SK-N-SH treated with all-trans-retinoic acid at 6 μM for 48 hours (cell line): ENCODE data around the gene SPATA33.

Experiments
- ATAC-seq: fragments of 200-7000 bp; cut with Tn5 transposase; 3 replicates; pipeline ENCODE4 v1.9.1; 2020; ENCODE audit warnings: mild to moderate bottlenecking, moderate library complexity
- ARNTL ChIP-seq: fragments of 450-650 bp; formaldehyde crosslinking; IDR thresholded peaks from 2 replicates; pipeline ENCODE4 v1.5.0; 2020; ENCODE audit warnings: low read depth, mild to moderate bottlenecking, moderate library complexity, borderline replicate concordance
- BACH2 ChIP-seq: fragments of 250-450 bp; sonication (Bioruptor Pico); IDR thresholded peaks from 2 replicates; pipeline ENCODE4 v1.9.0; 2021; ENCODE audit warnings: mild to moderate bottlenecking, borderline replicate concordance
- CREB5 ChIP-seq: fragments of 250-450 bp; sonication (Bioruptor Pico); IDR thresholded peaks from 2 replicates; pipeline ENCODE4 v1.5.1; 2020; ENCODE audit warnings: low read depth, mild to moderate bottlenecking, moderate library complexity
- CSDC2 ChIP-seq: fragments of 250-450 bp; sonication (Bioruptor Pico); IDR thresholded peaks from 2 replicates; pipeline ENCODE4 v1.5.0; 2020; ENCODE audit warnings: mild to moderate bottlenecking, moderate library complexity
- CSRNP3 ChIP-seq: fragments of 250-450 bp; sonication (Bioruptor Pico); IDR thresholded peaks from 2 replicates; pipeline ENCODE4 v1.5.1; 2021; ENCODE audit warnings: mild to moderate bottlenecking, moderate library complexity
- GLIS3 ChIP-seq: fragments of 250-450 bp; sonication (Bioruptor Pico); IDR thresholded peaks from 2 replicates; pipeline ENCODE4 v1.5.0; 2020; ENCODE audit warnings: mild to moderate bottlenecking, moderate library complexity
- ISL1 ChIP-seq: fragments of 250-450 bp; sonication (Bioruptor Pico); IDR thresholded peaks from 2 replicates; pipeline ENCODE4 v2.1.2; 2022; ENCODE audit warnings: mild to moderate bottlenecking, moderate library complexity
- PATZ1 ChIP-seq: fragments of 250-450 bp; sonication (Bioruptor Pico); IDR thresholded peaks from 2 replicates; pipeline ENCODE4 v1.8.0; 2020; ENCODE audit warnings: mild to moderate bottlenecking, moderate library complexity, borderline replicate concordance
- POU6F1 ChIP-seq: fragments of 250-450 bp; sonication (Bioruptor Pico); IDR thresholded peaks from 2 replicates; pipeline ENCODE4 v1.8.0; 2021; ENCODE audit warnings: low read depth, mild to moderate bottlenecking, moderate library complexity, borderline replicate concordance
- PPARA ChIP-seq: fragments of 250-450 bp; sonication (Bioruptor Pico); IDR thresholded peaks from 2 replicates; pipeline ENCODE4 v1.5.0; 2020; ENCODE audit warnings: mild to moderate bottlenecking, borderline replicate concordance
- RARB ChIP-seq: fragments of 250-450 bp; sonication (Bioruptor Pico); IDR thresholded peaks from 2 replicates; pipeline ENCODE4 v1.8.0; 2021; ENCODE audit warnings: mild to moderate bottlenecking, moderate library complexity
- SNAI2 ChIP-seq: fragments of 250-450 bp; sonication (Bioruptor Pico); IDR thresholded peaks from 2 replicates; pipeline ENCODE4 v1.5.0; 2020; ENCODE audit warnings: mild to moderate bottlenecking, moderate library complexity
- TCF4 ChIP-seq: fragments of 250-450 bp; sonication (Bioruptor Pico); IDR thresholded peaks from 2 replicates; pipeline ENCODE4 v1.8.0; 2021; ENCODE audit warnings: mild to moderate bottlenecking, moderate library complexity, borderline replicate concordance
- TOX ChIP-seq: fragments of 250-450 bp; sonication (Bioruptor Pico); IDR thresholded peaks from 2 replicates; pipeline ENCODE4 v1.8.0; 2021; ENCODE audit warnings: mild to moderate bottlenecking, moderate library complexity, borderline replicate concordance
- ZC3H10 ChIP-seq: fragments of 250-450 bp; sonication (Bioruptor Pico); IDR thresholded peaks from 2 replicates; pipeline ENCODE4 v1.5.1; 2021; ENCODE audit warnings: mild to moderate bottlenecking, moderate library complexity
- ZFP3 ChIP-seq: fragments of 250-450 bp; sonication (Bioruptor Pico); IDR thresholded peaks from 2 replicates; pipeline ENCODE4 v1.5.0; 2020; ENCODE audit warnings: mild to moderate bottlenecking, moderate library complexity
- ZFP30 ChIP-seq: fragments of 450-650 bp; formaldehyde crosslinking; IDR thresholded peaks from 2 replicates; pipeline ENCODE4 v1.5.0; 2022; ENCODE audit warnings: mild to moderate bottlenecking, moderate library complexity
- ZNF565 ChIP-seq: fragments of 450-650 bp; formaldehyde crosslinking; conservative IDR thresholded peaks from 2 replicates; pipeline ENCODE4 v1.5.0; 2020; ENCODE audit warnings: low read depth, mild to moderate bottlenecking, moderate library complexity
- ZNF70 ChIP-seq: fragments of 450-650 bp; formaldehyde crosslinking; IDR thresholded peaks from 2 replicates; pipeline ENCODE4 v1.5.0; 2020; ENCODE audit warnings: mild to moderate bottlenecking, moderate library complexity
- ZNF8 ChIP-seq: fragments of 450-650 bp; formaldehyde crosslinking; IDR thresholded peaks from 2 replicates; pipeline ENCODE4 v1.5.0; 2020; ENCODE audit warnings: mild to moderate bottlenecking, moderate library complexity

The SPATA33 gene

DNA sequence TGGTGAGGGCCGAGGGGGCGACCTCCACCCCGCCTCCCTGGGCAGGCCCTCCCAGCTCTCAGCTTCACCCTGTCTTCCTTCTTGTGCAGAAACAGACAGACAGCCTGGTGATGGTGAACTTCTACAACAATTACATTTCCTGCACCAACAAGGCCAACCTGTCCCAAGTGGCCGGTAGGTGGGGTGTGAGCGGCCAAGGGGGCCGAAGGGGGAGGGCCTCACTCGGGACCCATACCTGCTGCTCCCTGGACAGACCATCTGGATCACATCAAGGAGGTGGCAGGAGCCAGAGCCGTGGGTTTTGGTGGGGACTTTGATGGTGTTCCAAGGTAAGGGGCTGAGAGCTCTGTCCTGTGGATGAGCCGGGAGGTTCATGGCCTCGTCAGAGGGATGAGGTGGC lies 20.3 kb upstream of the SPATA33 start:
- ATAC-seq: no peak
- no peak for TF ChIP-seq ZNF565
- TF ChIP-seq CREB5 (CRISPR knock-in tag): no peak
- no peak for TF ChIP-seq TCF4
- TF ChIP-seq ZFP30: no peak
- no peak for TF ChIP-seq TOX (CRISPR knock-in tag)
- TF ChIP-seq GLIS3 (CRISPR knock-in tag): no peak
- TF ChIP-seq BACH2 (CRISPR knock-in tag): no peak
- TF ChIP-seq PATZ1: no peak
- no peak for TF ChIP-seq ZNF70
- TF ChIP-seq ZNF8: no peak
- TF ChIP-seq PPARA (CRISPR knock-in tag): no peak
- no peak for TF ChIP-seq POU6F1 (CRISPR knock-in tag)
- TF ChIP-seq RARB (CRISPR knock-in tag): no peak
- no peak for TF ChIP-seq ISL1 (CRISPR knock-in tag)
- TF ChIP-seq ARNTL (CRISPR knock-in tag): no peak
- no peak for TF ChIP-seq CSDC2 (CRISPR knock-in tag)
- no peak for TF ChIP-seq ZFP3 (CRISPR knock-in tag)

DNA sequence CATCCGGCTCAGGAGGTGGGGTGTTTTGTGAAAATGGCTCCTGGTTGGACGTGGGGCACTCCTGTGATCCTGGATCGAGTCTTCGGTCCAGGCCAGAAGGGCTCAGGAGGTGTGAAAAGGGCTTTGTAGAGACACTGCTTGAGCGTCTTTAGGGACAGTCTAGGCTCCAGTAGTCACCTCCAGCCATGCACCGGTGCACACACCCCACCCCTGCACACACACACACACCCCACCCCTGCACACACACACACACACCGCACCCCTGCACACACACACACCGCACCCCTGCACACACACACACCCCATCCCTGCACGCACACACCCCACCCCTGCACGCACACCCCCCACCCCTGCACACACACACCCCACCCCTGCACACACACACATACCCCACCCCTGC lies 19.2 kb upstream of the SPATA33 start:
- TF ChIP-seq PATZ1: no peak
- TF ChIP-seq CSDC2 (CRISPR knock-in tag): no peak
- TF ChIP-seq CSRNP3 (CRISPR knock-in tag): no peak
- TF ChIP-seq ZFP3 (CRISPR knock-in tag): no peak
- no peak for TF ChIP-seq GLIS3 (CRISPR knock-in tag)
- TF ChIP-seq RARB (CRISPR knock-in tag): no peak
- no peak for TF ChIP-seq BACH2 (CRISPR knock-in tag)
- TF ChIP-seq ZNF70: no peak
- no peak for TF ChIP-seq ZFP30
- no peak for TF ChIP-seq POU6F1 (CRISPR knock-in tag)
- no peak for TF ChIP-seq CREB5 (CRISPR knock-in tag)
- no peak for TF ChIP-seq ZC3H10 (CRISPR knock-in tag)
- no peak for TF ChIP-seq TCF4
- TF ChIP-seq SNAI2: no peak
- no peak for TF ChIP-seq ZNF8
- TF ChIP-seq TOX (CRISPR knock-in tag): no peak
- ATAC-seq: no peak
